Parathyroid adenoma (tissue), 2 donors: Measurements from ENCODE around the gene SMARCD3.

Source experiments
- H2AFZ ChIP-seq: fragments of 300-600 bp; sonication (generic); one replicate; pipeline ENCODE4 v1.7.0; 2017; ENCODE audit warnings: antibody characterized with exemption, mild to moderate bottlenecking
- H3K27ac ChIP-seq: fragments of 300-600 bp; sonication (generic); one replicate; pipeline ENCODE4 v1.7.0; 2017
- H3K27me3 ChIP-seq: fragments of 300-600 bp; sonication (generic); one replicate; pipeline ENCODE4 v1.7.0; 2017; ENCODE audit warnings: low read length; ENCODE audit not compliant: control insufficient read depth, insufficient read depth
- H3K36me3 ChIP-seq: fragments of 300-600 bp; sonication (generic); one replicate; pipeline ENCODE4 v1.7.0; 2017; ENCODE audit warnings: low read length; ENCODE audit not compliant: control insufficient read depth, insufficient read depth
- H3K4me1 ChIP-seq: fragments of 300-600 bp; sonication (generic); one replicate; pipeline ENCODE4 v1.7.0; 2017; ENCODE audit warnings: control low read depth
- H3K4me2 ChIP-seq: fragments of 300-600 bp; sonication (generic); one replicate; pipeline ENCODE4 v1.7.0; 2017; ENCODE audit warnings: low read length
- H3K4me3 ChIP-seq: fragments of 300-600 bp; sonication (generic); one replicate; pipeline ENCODE4 v1.7.0; 2017; ENCODE audit warnings: low read depth, low read length
- H3K79me2 ChIP-seq: fragments of 300-600 bp; sonication (generic); one replicate; pipeline ENCODE4 v1.7.0; 2017; ENCODE audit warnings: control low read depth
- H3K9ac ChIP-seq: fragments of 300-600 bp; sonication (generic); one replicate; pipeline ENCODE4 v1.7.0; 2017; ENCODE audit warnings: mild to moderate bottlenecking
- H3K9me3 ChIP-seq: fragments of 300-600 bp; sonication (generic); one replicate; pipeline ENCODE4 v1.7.0; 2017; ENCODE audit warnings: low read length; ENCODE audit not compliant: control insufficient read depth
- TF ChIP-seq, protein P1 (sequence below): fragments of 300-600 bp; sonication (generic); IDR thresholded peaks from one replicate; pipeline ENCODE4 v1.7.0; 2017; ENCODE audit warnings: antibody characterized with exemption, mild to moderate bottlenecking
- donor health status: primary hyperparathyroidism.

SMARCD3 gene

DNA sequence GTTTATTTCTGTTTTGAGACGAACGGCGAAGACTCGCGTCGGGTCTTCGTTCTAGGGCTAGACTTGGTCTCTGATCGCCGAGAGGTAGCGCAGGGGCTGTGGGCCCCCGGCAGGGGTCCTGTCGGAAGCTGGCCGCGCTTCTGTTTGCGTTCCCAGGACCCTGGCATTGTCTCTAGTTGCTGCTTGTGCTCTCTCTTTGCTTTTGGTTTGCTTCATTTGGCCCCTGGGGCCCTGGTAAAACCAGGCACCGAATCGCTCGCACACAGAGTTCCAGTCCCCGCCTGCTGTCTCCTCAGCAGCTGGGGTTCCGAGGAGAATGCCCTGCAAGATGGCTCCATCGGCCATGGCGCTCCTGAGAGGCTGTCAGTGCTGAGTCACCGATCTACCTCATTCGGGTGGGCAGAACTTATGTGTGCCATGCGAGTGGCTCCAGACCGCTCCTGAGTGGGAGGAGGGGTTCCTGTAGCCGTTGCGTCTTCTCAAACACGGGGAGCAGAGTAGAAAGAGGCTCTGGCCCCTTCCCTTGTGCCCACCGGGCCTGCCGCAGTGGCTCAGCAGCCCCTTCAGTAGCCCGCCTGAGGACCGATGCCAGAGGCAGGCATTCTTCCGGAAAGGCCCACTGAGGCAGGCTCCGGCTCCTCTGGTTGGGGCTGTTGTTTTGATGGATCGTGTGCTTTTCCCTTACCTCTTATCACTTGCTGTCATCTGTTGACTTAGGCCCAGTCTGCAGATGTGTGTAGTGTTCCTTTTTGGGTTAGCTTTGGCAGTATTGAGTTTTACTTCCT, 15.4 kb downstream of the SMARCD3 start:
- H3K27me3 ChIP-seq: no peaks in the 10 kb centered on the region
- peak overlapping the region; percentile 87 for H3K4me3 ChIP-seq
- H3K4me1 ChIP-seq: peaks cover 20% of the 10 kb centered on the region
- peak overlapping the region; percentile 81 for H3K27ac ChIP-seq
- H3K79me2 ChIP-seq: peaks cover 31% of the 10 kb centered on the region
- peak overlapping the region; percentile 62 for H3K4me2 ChIP-seq
- H2AFZ ChIP-seq: peak overlapping the region; percentile 100
- H3K9me3 ChIP-seq: no peaks in the 10 kb centered on the region
- peak overlapping the region; percentile 93 for H3K9ac ChIP-seq
- TF ChIP-seq, protein P1, sequence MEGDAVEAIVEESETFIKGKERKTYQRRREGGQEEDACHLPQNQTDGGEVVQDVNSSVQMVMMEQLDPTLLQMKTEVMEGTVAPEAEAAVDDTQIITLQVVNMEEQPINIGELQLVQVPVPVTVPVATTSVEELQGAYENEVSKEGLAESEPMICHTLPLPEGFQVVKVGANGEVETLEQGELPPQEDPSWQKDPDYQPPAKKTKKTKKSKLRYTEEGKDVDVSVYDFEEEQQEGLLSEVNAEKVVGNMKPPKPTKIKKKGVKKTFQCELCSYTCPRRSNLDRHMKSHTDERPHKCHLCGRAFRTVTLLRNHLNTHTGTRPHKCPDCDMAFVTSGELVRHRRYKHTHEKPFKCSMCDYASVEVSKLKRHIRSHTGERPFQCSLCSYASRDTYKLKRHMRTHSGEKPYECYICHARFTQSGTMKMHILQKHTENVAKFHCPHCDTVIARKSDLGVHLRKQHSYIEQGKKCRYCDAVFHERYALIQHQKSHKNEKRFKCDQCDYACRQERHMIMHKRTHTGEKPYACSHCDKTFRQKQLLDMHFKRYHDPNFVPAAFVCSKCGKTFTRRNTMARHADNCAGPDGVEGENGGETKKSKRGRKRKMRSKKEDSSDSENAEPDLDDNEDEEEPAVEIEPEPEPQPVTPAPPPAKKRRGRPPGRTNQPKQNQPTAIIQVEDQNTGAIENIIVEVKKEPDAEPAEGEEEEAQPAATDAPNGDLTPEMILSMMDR: no peak
- no peaks in the 10 kb centered on the region for H3K36me3 ChIP-seq

DNA sequence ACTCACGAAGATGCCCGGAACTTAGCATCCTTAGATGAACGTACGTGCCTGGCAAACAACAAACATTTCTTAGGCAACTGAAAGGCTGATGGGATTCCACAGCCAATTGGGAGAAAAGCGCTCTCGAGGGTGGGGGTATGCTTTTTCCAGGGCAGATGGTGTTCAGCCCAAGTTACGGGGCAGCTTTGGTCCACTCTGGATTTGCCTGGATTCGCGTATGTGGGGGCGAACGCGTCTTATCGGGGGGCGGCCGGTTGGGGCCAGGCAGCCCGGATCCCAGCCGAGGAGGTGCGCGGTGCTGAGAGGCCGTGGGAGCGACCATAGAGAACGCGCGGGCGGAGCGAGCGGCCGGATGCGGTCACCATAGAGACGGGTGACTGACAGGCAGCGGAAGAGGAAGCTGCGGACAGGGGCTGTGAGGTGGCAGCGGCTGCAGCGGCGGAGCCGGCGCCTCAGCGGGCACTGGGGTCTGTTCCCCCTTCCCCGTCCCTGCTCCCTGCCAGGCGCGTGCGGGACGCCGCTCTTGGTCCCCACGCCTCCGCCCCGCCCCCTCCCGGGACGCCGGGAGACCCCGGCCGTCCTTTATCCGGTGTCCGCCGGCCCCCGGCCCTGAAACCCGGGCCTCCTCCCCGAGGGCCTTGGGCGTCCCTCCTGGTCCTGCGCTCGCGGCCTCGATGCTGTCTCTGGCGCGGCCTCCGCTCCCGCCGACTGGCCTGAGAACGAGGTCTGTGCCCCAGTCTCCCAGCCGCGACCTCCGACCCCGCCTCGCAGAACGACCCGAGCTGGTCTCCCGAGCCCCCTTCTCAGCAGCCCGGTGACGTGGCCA, 16.2 kb downstream of the SMARCD3 start, which contains the start of gene CHPF2:
Gene CHPF2, plus strand, starts transcription at position 393 of the 826 bp plus-strand sequence. CDS start 1,529 bp downstream, outside the sequence.
- Histone ChIP-seq H3K27me3 (no peaks in the 10 kb centered on the region), H3K79me2 (peaks cover 31% of the 10 kb centered on the region), H2AFZ (peak within 1 kb of the TSS; percentile 100), H3K9me3 (no peaks in the 10 kb centered on the region), H3K4me1 (peaks cover 23% of the 10 kb centered on the region), H3K9ac (peak within 1 kb of the TSS; percentile 93), H3K36me3 (no peaks in the 10 kb centered on the region), H3K4me2 (peak within 1 kb of the TSS; percentile 62), H3K4me3 (peak within 1 kb of the TSS; percentile 87), H3K27ac (peak within 1 kb of the TSS; percentile 81)
- TF ChIP-seq, protein P1: no peak

DNA sequence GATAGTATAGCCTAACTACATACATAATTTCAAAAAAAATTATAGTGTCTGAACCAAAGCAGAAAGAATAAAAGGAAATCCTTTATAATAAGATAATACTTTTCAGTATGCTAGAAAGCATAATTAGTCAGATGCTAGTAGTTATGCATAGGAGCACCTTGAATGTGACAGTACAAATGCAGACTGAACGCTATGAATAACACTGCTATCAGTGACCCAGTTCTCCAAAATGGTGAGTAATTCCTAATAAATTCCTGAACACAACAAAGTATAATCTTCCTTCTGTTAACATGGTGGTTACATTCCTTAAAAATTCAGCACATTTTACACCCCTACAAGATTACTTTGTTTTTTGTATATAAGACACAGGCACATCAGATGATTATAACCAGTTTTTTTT, 17.4 kb downstream of the SMARCD3 start:
- Histone ChIP-seq H3K36me3 (no peaks in the 10 kb centered on the region), H3K27me3 (no peaks in the 10 kb centered on the region), H3K79me2 (peaks cover 37% of the 10 kb centered on the region), H3K4me3 (no peak overlapping the region), H3K27ac (no peak overlapping the region), H3K4me2 (no peak overlapping the region), H3K9me3 (no peaks in the 10 kb centered on the region), H2AFZ (peak overlapping the region; percentile 100), H3K9ac (no peak overlapping the region), H3K4me1 (peaks cover 25% of the 10 kb centered on the region)
- TF ChIP-seq, protein P1: no peak

DNA sequence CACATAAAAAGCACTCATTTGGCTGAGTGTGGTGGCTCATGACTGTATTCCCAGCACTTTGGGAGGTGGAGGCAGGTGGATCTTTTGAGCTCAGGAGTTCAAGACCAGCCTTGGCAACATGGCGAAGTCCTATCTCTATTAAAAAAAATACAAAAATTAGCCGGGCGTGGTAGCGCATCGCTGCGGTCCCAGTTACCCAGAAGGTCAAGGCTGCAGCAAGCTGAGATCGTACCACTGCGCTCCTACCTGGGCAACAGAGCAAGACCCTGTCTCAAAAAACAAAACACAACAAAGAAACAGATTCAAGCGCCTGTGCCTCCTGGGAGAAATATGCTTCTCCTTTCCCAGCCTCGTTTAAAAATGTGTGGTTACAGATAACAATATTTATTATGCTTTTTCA, 19.2 kb downstream of the SMARCD3 start:
- TF ChIP-seq, protein P1: no peak
- H3K27me3 ChIP-seq: no peaks in the 10 kb centered on the region
- no peak overlapping the region for H3K9ac ChIP-seq
- H3K9me3 ChIP-seq: no peaks in the 10 kb centered on the region
- H3K4me2 ChIP-seq: no peak overlapping the region
- no peaks in the 10 kb centered on the region for H3K36me3 ChIP-seq
- no peak overlapping the region for H3K27ac ChIP-seq
- no peak overlapping the region for H3K4me3 ChIP-seq
- H3K4me1 ChIP-seq: peaks cover 28% of the 10 kb centered on the region
- peaks cover 45% of the 10 kb centered on the region for H3K79me2 ChIP-seq
- no peak overlapping the region for H2AFZ ChIP-seq
